8988T (cell line): Measurements from ENCODE around the gene NR0B1.

Experiments used
- DNase-seq: peaks from one replicate; pipeline ENCODE4 v3.0.0; 2011

Gene NR0B1, protein sequence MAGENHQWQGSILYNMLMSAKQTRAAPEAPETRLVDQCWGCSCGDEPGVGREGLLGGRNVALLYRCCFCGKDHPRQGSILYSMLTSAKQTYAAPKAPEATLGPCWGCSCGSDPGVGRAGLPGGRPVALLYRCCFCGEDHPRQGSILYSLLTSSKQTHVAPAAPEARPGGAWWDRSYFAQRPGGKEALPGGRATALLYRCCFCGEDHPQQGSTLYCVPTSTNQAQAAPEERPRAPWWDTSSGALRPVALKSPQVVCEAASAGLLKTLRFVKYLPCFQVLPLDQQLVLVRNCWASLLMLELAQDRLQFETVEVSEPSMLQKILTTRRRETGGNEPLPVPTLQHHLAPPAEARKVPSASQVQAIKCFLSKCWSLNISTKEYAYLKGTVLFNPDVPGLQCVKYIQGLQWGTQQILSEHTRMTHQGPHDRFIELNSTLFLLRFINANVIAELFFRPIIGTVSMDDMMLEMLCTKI

DNA sequence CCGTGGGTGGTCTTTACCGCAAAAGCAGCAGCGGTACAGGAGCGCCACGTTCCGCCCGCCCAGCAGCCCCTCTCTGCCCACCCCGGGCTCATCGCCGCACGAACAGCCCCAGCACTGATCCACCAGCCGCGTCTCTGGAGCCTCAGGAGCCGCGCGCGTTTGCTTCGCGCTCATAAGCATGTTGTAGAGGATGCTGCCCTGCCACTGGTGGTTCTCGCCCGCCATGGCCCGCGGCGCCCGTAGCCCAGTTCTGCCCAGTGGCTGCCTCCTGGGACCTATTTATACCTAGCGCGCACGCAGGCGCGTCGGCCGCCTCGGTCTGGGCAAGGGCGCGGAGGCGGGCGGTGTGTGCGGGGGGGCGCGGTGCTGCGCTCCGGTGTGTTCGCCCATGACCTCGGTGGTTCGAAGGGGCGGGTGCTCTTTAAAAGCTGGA lies at the start of gene NR0B1:
NR0B1 (minus strand) TSS at position 252 of the 433 bp plus-strand sequence; CDS start at position 225, 27 bp downstream.
- DNase-seq: no peak

- no peak for DNase-seq
Observed at GRCh38 chrX:30349946-30350345, 40.8 kb upstream of the NR0B1 start.

GRCh38 chrX:30343206-30343605 lies 34.0 kb upstream of the NR0B1 start:
- DNase-seq: no peak

DNA sequence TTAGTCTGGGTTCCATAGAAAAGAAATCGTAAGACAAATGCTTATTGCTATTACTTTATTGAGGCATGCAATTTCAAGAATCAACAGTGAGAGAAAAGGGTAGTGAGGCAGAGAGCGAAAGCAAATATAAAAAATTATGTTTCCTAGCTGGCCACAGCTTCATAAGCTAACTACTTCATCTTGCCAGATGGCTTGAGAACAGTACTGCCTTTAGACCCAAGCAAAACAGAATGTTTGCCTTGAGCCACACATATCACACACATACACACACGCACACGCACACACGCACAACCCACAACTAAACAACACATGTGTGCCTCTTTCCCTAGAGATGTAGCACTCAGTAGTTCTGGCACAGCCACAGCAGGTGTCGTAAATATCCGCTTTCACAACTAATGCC lies 31.6 kb upstream of the NR0B1 start:
- no peak for DNase-seq

DNA sequence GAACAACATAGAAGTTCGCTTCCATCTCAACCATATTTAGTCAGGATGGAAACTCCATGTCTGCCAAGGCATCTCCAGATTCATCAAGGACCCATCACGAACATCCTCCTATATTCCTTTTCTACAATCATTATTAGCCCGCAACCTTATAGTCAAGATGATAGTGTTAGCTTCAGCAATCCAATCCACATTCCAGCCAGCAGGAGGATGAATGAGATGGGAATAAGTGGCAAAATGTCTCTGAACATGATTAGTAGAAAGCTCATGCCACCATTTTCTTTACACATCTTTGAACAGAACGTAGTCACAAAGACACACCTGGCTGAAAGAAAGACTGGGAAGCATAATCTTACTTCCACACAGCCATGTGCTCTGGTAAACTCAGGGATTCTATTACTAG lies 18.6 kb upstream of the NR0B1 start:
- no peak for DNase-seq

DNA sequence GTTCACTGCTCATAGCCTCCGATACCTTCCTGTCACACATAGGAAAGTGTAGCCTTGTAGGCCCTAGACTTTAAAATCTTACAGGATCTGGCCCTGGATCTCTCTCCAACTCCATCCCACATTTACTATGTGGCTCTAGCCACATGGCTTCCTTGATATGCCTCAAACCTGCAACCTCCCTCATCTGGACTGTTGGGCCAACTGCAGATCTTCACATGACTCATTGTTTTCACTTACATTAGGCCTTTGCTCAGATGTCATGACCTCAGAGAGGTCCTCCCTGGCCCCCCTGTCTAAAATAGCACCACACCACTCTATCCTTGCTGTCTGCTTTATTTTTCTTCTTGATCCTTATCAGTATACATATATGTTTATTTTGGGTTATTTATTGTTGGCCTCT lies 8.1 kb upstream of the NR0B1 start:
- no peak for DNase-seq

DNA sequence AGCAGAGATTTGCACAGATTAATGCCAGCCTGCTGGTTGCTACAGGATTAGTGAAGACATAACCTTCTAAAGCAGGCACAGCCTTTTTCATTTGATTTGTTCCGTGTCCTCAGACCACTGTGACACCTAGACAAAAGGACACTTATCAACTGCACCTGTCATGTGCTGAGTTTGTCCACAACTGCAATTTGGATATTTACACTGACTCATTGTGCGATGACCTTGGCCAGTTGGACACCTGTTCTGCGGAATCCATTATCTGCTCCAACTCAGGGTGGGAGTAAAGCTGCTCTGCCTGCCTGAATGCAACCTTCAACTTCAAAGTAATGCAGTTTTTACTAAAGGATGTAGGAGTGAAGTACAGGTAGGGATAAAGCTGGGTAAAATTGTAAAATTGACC lies 4.1 kb upstream of the NR0B1 start:
- no peak for DNase-seq

GRCh38 chrX:30312858-30313257 lies 3.7 kb upstream of the NR0B1 start:
- no peak for DNase-seq

DNA sequence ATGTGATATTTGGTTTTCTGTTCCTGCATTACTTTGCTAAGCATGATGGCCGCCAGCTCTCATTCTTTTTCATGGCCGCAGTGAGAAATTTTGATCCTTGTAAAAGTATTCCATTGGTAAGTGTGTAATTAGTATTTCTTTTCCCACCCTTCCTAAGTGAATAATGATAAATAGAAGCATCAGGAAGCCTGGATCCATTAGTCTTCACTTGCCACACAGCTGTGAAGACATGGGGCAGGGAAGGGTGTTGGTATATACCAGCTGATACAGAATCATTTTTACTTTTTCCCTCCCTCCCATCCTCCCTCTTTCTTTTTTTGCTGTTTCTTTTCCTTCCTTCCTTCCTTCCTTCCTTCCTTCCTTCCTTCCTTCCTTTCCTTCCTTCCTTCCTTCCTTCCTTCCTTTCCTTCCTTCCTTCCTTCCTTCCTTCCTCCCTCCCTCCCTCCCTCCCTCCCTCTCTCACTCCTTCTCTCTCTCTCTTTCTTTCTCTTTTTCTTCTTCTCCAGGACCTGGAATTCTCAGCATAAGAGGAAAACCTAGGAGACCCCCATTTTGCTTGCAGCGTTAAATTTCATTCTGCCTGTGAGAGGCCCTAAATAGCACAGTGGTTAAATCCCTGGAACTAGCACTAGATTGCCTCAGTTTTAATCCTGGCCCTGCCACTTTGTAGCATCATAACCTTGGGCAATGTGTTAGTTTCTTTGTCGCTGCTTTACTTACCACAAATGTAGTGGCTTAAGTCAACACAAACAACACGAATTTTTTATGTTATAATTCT lies 1.4 kb upstream of the NR0B1 start:
- no peak for DNase-seq

DNA sequence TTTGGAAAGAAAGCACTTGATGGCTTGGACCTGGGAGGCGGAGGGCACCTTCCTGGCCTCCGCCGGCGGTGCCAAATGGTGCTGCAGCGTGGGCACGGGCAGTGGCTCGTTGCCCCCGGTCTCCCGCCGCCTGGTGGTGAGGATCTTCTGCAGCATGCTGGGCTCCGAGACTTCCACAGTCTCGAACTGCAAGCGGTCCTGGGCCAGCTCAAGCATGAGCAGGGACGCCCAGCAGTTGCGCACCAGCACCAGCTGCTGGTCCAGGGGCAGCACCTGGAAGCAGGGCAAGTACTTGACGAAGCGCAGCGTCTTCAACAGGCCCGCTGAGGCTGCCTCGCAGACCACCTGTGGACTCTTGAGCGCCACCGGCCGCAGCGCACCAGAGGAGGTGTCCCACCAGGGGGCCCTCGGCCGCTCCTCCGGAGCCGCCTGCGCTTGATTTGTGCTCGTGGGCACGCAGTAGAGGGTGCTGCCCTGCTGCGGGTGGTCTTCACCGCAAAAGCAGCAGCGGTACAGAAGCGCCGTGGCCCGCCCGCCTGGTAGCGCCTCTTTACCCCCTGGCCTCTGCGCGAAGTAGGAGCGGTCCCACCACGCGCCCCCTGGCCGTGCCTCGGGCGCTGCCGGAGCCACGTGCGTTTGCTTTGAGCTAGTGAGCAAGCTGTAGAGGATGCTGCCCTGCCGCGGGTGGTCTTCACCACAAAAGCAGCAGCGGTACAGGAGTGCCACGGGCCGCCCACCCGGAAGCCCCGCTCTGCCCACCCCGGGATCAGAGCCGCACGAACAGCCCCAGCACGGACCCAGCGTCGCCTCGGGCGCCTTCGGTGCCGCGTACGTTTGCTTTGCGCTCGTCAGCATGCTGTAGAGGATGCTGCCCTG lies 689 bp downstream of the NR0B1 start:
- DNase-seq: no peak

- DNase-seq: no peak
Observed at GRCh38 chrX:30307466-30307865, 1.7 kb downstream of the NR0B1 start.

- DNase-seq: no peak
Observed at GRCh38 chrX:30304866-30305265, 4.3 kb downstream of the NR0B1 start.

- DNase-seq: no peak
Observed at GRCh38 chrX:30302956-30303355, 6.2 kb downstream of the NR0B1 start.

DNA sequence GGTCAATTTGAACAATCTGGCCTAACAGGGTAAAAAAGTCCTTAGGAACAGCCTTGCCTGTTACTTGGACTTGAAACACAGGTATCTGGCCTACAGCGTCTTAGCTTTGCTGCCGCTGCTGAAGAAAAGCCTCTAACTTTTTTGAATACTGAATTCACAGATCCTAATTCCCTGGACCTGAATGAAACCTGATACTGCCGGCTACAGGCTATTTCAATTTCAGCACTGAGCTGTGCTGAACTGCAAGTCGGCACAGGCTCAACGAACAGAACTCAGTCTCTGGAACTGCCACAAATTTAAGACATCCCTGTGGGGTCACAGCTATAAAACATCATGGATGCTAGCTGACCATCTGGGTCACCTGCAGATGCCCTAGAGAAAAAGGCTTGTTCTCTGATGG lies 7.2 kb downstream of the NR0B1 start:
- DNase-seq: no peak

GRCh38 chrX:30301208-30301607 lies 8.0 kb downstream of the NR0B1 start:
- no peak for DNase-seq

- no peak for DNase-seq
Observed at GRCh38 chrX:30296408-30297254, 12.6 kb downstream of the NR0B1 start.

GRCh38 chrX:30283456-30284200 lies 25.6 kb downstream of the NR0B1 start:
- no peak for DNase-seq

GRCh38 chrX:30282527-30282926 lies 26.7 kb downstream of the NR0B1 start:
- no peak for DNase-seq

GRCh38 chrX:30280428-30280827 lies 28.8 kb downstream of the NR0B1 start:
- no peak for DNase-seq

- no peak for DNase-seq
Observed at GRCh38 chrX:30278365-30278764, 30.8 kb downstream of the NR0B1 start.

GRCh38 chrX:30275498-30275897 lies 33.7 kb downstream of the NR0B1 start:
- no peak for DNase-seq
